GM12801 (cell line): ENCODE results near the gene CCL27.
A peak's percentile ranks its signal among the peaks of the same experiment; 100 is the strongest.

ENCODE experiments used
- CTCF ChIP-seq: IDR thresholded peaks from one replicate; pipeline ENCODE4 v1.5.1; 2011; ENCODE audit warnings: control low read depth; ENCODE audit not compliant: insufficient read length; ENCODE audit errors: extremely low read depth

CCL27 gene

GRCh38 chr9:34635556-34635955, 26.9 kb downstream of the CCL27 start:
- no peak for TF ChIP-seq CTCF

GRCh38 chr9:34634551-34635248, 27.8 kb downstream of the CCL27 start:
- TF ChIP-seq CTCF, result no peak

GRCh38 chr9:34633851-34634550, 28.5 kb downstream of the CCL27 start:
- TF ChIP-seq CTCF, result peak; percentile 55

GRCh38 chr9:34633166-34633565, 29.3 kb downstream of the CCL27 start:
- no peak for TF ChIP-seq CTCF

- no peak for TF ChIP-seq CTCF
Observed at GRCh38 chr9:34630402-34631154, 31.9 kb downstream of the CCL27 start.

GRCh38 chr9:34629491-34629808, 33.0 kb downstream of the CCL27 start:
- no peak for TF ChIP-seq CTCF

- no peak for TF ChIP-seq CTCF
Observed at GRCh38 chr9:34628656-34629490, 33.6 kb downstream of the CCL27 start, which contains the start of gene ARID3C. TSS of gene ARID3C (minus strand) at chr9:34629066. CDS start at chr9:34628014, 1,052 bp downstream.
